Measurements from ENCODE around the gene DOCK6. TPM values are rescaled to one million over a fixed set of nuclear protein-coding genes. Genes with fewer than 3 reads are reported as not detected.

The DOCK6 gene
- total RNA-seq, 2 donors from 2014 or later, result 30.5 to 49.3 TPM

GRCh38 chr19:11159598-11160439 lies 102.5 kb downstream of the DOCK6 start:
- no peak for DNase-seq (ENCODE audit: low spot score)
- Histone ChIP-seq H3K27ac (peak overlapping the region; percentile 43 to 93), H3K4me3 (no peak overlapping the region), H3K36me3 (no peaks in the 10 kb centered on the region), H3K9me3 (no peaks in the 10 kb centered on the region), H3K27me3 (replicated peaks; ENCODE audit: insufficient read depth) (no peaks in the 10 kb centered on the region), H3K4me1 (ENCODE audit: control insufficient read depth in 1 of 2, low read depth in 2 of 2) (peaks cover 42 to 80% of the 10 kb centered on the region in 2 donors)
- TF ChIP-seq, protein P1, sequence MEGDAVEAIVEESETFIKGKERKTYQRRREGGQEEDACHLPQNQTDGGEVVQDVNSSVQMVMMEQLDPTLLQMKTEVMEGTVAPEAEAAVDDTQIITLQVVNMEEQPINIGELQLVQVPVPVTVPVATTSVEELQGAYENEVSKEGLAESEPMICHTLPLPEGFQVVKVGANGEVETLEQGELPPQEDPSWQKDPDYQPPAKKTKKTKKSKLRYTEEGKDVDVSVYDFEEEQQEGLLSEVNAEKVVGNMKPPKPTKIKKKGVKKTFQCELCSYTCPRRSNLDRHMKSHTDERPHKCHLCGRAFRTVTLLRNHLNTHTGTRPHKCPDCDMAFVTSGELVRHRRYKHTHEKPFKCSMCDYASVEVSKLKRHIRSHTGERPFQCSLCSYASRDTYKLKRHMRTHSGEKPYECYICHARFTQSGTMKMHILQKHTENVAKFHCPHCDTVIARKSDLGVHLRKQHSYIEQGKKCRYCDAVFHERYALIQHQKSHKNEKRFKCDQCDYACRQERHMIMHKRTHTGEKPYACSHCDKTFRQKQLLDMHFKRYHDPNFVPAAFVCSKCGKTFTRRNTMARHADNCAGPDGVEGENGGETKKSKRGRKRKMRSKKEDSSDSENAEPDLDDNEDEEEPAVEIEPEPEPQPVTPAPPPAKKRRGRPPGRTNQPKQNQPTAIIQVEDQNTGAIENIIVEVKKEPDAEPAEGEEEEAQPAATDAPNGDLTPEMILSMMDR (IDR thresholded peaks at IDR 0.05), result no peak
- no peak for ATAC-seq (ENCODE audit: insufficient number of reproducible peaks, low FRiP score, low read depth)

- no peaks in the 10 kb centered on the region for H3K27me3 ChIP-seq (replicated peaks; ENCODE audit: insufficient read depth)
- peak within 1 kb of the TSS; percentile 74 for H3K4me3 ChIP-seq
- no peaks in the 10 kb centered on the region for H3K36me3 ChIP-seq
- H3K9me3 ChIP-seq, result no peaks in the 10 kb centered on the region
- H3K27ac ChIP-seq, result peak within 1 kb of the TSS; percentile 57 to 93
- peak; percentile 60 for DNase-seq (ENCODE audit: low spot score)
- peaks cover 50 to 81% of the 10 kb centered on the region in 2 donors for H3K4me1 ChIP-seq (ENCODE audit: control insufficient read depth in 1 of 2, low read depth in 2 of 2)
- TF ChIP-seq, protein P1 (IDR thresholded peaks at IDR 0.05), result no peak
- ATAC-seq (ENCODE audit: insufficient number of reproducible peaks, low FRiP score, low read depth), result peak; percentile 75
Measured at GRCh38 chr19:11155373-11156120, 106.8 kb downstream of the DOCK6 start, which contains the start of gene SPC24. TSS of gene SPC24 (minus strand) at chr19:11155782. CDS start at chr19:11155776, 6 bp downstream.

- Histone ChIP-seq H3K36me3 (no peaks in the 10 kb centered on the region), H3K9me3 (no peaks in the 10 kb centered on the region), H3K4me3 (no peak overlapping the region), H3K4me1 (ENCODE audit: control insufficient read depth in 1 of 2, low read depth in 2 of 2) (peaks cover 41 to 76% of the 10 kb centered on the region in 2 donors), H3K27ac (no peak overlapping the region), H3K27me3 (replicated peaks; ENCODE audit: insufficient read depth) (no peaks in the 10 kb centered on the region)
- TF ChIP-seq, protein P1 (IDR thresholded peaks at IDR 0.05), result no peak
- no peak for DNase-seq (ENCODE audit: low spot score)
- ATAC-seq (ENCODE audit: insufficient number of reproducible peaks, low FRiP score, low read depth), result no peak
Measured at GRCh38 chr19:11154683-11155047, 107.7 kb downstream of the DOCK6 start.

DNA sequence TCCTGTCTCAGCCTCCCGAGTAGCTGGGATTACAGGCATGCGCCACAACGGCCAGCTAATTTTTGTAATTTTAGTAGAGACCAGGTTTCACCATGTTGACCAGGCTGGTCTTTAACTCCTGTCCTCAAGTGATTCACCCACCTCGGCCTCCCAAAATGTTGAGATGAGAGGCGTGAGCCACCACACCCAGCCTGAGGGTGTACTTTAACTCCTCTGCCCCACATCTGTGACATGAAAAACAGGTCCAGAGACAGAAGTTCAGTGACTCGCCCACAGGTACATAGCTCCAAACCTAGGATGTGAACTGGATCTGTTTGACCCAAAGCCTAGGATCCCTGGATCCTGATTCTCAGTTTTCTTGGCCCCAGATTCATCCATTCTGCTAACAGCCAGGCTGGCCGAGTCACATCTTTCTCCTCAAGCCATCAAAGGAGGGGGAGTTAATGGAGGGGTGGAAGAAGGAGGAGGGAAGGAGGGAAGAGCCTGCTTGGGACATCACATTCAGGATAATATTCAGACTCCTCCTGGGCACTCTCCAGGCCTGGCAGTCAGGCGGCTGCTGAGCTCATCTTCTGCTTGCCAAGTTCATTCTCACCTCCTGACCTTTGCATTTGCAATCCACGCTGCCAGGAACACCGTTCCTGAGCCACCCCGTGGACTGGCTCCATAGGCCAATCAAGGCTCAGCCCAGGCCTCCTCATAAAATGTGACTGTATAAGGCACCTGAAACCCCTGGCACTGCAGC lies 109.8 kb downstream of the DOCK6 start:
- DNase-seq (ENCODE audit: low spot score), result no peak
- H3K4me3 ChIP-seq, result no peak overlapping the region
- H3K4me1 ChIP-seq (ENCODE audit: control insufficient read depth in 1 of 2, low read depth in 2 of 2), result peaks cover 32 to 72% of the 10 kb centered on the region in 2 donors

More for the DNA sequence above, 109.8 kb downstream of the DOCK6 start:
- H3K9me3 ChIP-seq, result no peaks in the 10 kb centered on the region
- TF ChIP-seq, protein P1 (IDR thresholded peaks at IDR 0.05), result no peak
- ATAC-seq (ENCODE audit: insufficient number of reproducible peaks, low FRiP score, low read depth), result peak; percentile 34
- peak overlapping the region; percentile 88 to 90 for H3K27ac ChIP-seq
- no peaks in the 10 kb centered on the region for H3K27me3 ChIP-seq (replicated peaks; ENCODE audit: insufficient read depth)
- H3K36me3 ChIP-seq, result no peaks in the 10 kb centered on the region

Data from thoracic aorta (tissue), 2 donors.